Endothelial cell (in vitro differentiated cells): ENCODE data around the gene DNAJC15. TPM values are rescaled to one million over a fixed set of nuclear protein-coding genes. Genes with fewer than 3 reads are reported as not detected.
"Not testable (repeated sequence)": the region's sequence is repeated elsewhere in the genome, so short reads cannot be mapped to it uniquely, and the experiment has no call there.

Source experiments
- DNase-seq: peaks from one replicate; pipeline ENCODE4 v3.0.0; 2021; ENCODE audit warnings: low spot score
- H3K27ac Mint-ChIP-seq: one replicate; pipeline ENCODE4 v1.8.0; 2021; ENCODE audit warnings: mixed read lengths, inconsistent platforms; ENCODE audit not compliant: unreplicated experiment
- H3K27me3 Mint-ChIP-seq: one replicate; pipeline ENCODE4 v1.8.0; 2021; ENCODE audit warnings: mild to moderate bottlenecking, moderate library complexity, mixed read lengths, inconsistent platforms; ENCODE audit not compliant: unreplicated experiment
- H3K36me3 Mint-ChIP-seq: one replicate; pipeline ENCODE4 v1.8.0; 2021; ENCODE audit warnings: mild to moderate bottlenecking, low read depth, mixed read lengths, inconsistent platforms; ENCODE audit not compliant: unreplicated experiment
- H3K4me1 Mint-ChIP-seq: one replicate; pipeline ENCODE4 v1.8.0; 2021; ENCODE audit warnings: mild to moderate bottlenecking, mixed read lengths, inconsistent platforms; ENCODE audit not compliant: unreplicated experiment
- H3K4me3 Mint-ChIP-seq: one replicate; pipeline ENCODE4 v1.8.0; 2021; ENCODE audit warnings: mild to moderate bottlenecking, mixed read lengths, inconsistent platforms; ENCODE audit not compliant: unreplicated experiment
- H3K9me3 Mint-ChIP-seq: one replicate; pipeline ENCODE4 v1.8.0; 2021; ENCODE audit warnings: mixed read lengths, inconsistent platforms; ENCODE audit not compliant: unreplicated experiment
- total RNA-seq: library from RNA; stranded (reverse); fragmentation: NEBNext Ultra II Directional; extraction: Animal tissue kit (Norgen Biotek cat#: 25700); gene quantifications from one replicate; pipeline ENCODE4 v1.2.1, GENCODE V29; 2021; ENCODE audit not compliant: unreplicated experiment
- TF ChIP-seq, protein P1 (sequence below): fragments of 200-600 bp; sonication (generic); IDR thresholded peaks from one replicate; pipeline ENCODE4 v1.5.0; 2021; ENCODE audit warnings: antibody characterized with exemption; ENCODE audit not compliant: unreplicated experiment

The DNAJC15 gene
- total RNA-seq, 1 donor from 2014 or later, result 13.9 TPM

- Mint-ChIP-seq H3K36me3 (peaks cover 14% of the 10 kb centered on the region), H3K4me1 (peaks cover 39% of the 10 kb centered on the region), H3K27ac (peak overlapping the region; percentile 93), H3K27me3 (peaks cover 9% of the 10 kb centered on the region), H3K9me3 (no peaks in the 10 kb centered on the region), H3K4me3 (peak overlapping the region; percentile 23)
- DNase-seq, result peak; percentile 24
- TF ChIP-seq, protein P1, sequence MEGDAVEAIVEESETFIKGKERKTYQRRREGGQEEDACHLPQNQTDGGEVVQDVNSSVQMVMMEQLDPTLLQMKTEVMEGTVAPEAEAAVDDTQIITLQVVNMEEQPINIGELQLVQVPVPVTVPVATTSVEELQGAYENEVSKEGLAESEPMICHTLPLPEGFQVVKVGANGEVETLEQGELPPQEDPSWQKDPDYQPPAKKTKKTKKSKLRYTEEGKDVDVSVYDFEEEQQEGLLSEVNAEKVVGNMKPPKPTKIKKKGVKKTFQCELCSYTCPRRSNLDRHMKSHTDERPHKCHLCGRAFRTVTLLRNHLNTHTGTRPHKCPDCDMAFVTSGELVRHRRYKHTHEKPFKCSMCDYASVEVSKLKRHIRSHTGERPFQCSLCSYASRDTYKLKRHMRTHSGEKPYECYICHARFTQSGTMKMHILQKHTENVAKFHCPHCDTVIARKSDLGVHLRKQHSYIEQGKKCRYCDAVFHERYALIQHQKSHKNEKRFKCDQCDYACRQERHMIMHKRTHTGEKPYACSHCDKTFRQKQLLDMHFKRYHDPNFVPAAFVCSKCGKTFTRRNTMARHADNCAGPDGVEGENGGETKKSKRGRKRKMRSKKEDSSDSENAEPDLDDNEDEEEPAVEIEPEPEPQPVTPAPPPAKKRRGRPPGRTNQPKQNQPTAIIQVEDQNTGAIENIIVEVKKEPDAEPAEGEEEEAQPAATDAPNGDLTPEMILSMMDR, result no peak
Observed at GRCh38 chr13:43057653-43058317, 34.4 kb downstream of the DNAJC15 start.

DNA sequence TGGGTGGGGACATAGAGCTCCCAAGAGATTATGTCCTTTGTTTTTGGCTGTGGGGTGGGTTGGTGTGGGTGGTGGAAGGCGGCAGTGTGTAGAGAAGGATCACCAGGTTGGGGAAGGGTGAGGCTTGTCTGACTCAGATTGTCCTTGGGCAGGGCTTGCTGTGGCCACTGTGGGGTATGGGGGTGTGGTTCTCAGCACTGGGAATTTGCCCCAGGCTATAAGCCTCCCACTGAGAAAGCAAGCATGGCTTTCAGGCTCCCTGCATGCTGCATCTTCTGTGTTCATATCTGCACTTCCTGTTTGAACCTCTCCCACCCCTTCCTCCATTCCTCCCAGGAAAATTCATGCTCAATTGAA is 34.9 kb downstream of the DNAJC15 start:
- Mint-ChIP-seq H3K27ac (peak overlapping the region; percentile 93), H3K36me3 (peaks cover 12% of the 10 kb centered on the region), H3K27me3 (peaks cover 9% of the 10 kb centered on the region), H3K4me3 (no peak overlapping the region), H3K4me1 (peaks cover 39% of the 10 kb centered on the region), H3K9me3 (no peaks in the 10 kb centered on the region)
- TF ChIP-seq, protein P1, result no peak
- no peak for DNase-seq

- Mint-ChIP-seq H3K27ac (peak overlapping the region; percentile 93), H3K4me3 (no peak overlapping the region)
Observed at GRCh38 chr13:43058831-43059230, 35.4 kb downstream of the DNAJC15 start.

GRCh38 chr13:43059779-43060178 is 36.4 kb downstream of the DNAJC15 start:
- peak overlapping the region; percentile 69 for H3K4me3 Mint-ChIP-seq
- peak overlapping the region; percentile 5 for H3K27ac Mint-ChIP-seq
- H3K9me3 Mint-ChIP-seq, result not testable (repeated sequence)

More at GRCh38 chr13:43058831-43059230, 35.4 kb downstream of the DNAJC15 start:
- H3K36me3 Mint-ChIP-seq, result peaks cover 10% of the 10 kb centered on the region
- H3K27me3 Mint-ChIP-seq, result peaks cover 9% of the 10 kb centered on the region
- peaks cover 39% of the 10 kb centered on the region for H3K4me1 Mint-ChIP-seq
- TF ChIP-seq, protein P1, result no peak
- DNase-seq, result no peak
- H3K9me3 Mint-ChIP-seq, result no peaks in the 10 kb centered on the region

DNA sequence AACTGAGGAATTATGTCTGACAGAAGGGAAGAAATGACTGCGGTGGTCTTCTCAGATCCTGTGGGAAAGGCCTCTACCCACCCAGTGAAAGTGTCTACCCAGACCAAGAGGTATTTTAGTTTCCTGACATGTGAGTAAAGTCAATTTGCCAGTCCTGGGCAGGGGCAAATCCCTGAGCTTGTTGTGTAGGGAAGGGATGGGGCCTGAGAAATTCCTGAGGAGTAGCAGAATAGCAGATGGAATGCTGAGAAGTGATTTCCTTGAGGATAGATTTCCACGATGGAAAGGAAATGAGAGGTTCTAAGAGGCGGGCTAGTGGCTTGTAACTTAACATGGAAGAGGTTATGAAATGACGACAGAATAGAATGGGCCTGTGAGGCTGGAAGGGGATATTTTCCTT is 37.4 kb downstream of the DNAJC15 start:
- H3K4me1 Mint-ChIP-seq, result peaks cover 39% of the 10 kb centered on the region

More at GRCh38 chr13:43059779-43060178, 36.4 kb downstream of the DNAJC15 start:
- Mint-ChIP-seq H3K4me1 (peaks cover 39% of the 10 kb centered on the region), H3K36me3 (peaks cover 10% of the 10 kb centered on the region)
- H3K27me3 Mint-ChIP-seq, DNase-seq: not testable (repeated sequence)

DNA sequence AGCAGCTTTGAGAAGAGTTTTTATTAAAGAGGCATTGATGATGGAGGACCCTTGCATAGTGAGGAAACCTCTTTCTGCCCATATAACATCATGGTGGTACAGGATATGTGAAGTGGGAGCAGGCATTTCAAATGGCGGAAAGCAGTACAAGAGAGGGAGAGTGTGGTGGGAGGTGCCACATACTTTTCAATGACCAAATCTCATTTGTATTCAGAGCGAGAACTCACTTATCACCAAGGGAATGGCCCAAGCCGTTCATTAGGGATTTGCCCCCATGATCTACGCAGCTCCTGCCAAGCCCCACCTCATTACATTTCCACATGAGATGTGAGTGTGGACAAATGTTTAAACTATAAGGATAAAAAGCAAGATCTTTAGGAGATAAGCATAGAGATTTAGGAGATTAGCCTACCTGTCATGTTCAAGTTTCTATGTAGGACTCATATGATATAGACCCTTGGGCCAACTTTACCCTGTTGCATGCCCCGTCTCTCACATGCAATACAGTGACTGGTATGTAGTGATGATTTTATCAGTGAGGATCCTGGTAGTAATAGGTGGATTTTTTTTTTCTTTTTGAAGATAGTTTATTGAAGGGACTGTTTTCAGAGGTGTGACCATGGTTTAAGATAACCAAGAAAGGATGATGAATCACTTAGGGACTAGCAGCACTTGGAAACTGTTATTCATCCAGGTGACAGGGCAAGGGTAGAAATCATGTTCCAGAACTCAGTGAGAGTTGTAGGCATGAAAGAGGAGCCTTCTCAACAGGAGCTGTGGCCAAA is 38.3 kb downstream of the DNAJC15 start:
- TF ChIP-seq, protein P1, result no peak
- peaks cover 9% of the 10 kb centered on the region for H3K27me3 Mint-ChIP-seq
- H3K9me3 Mint-ChIP-seq, result no peaks in the 10 kb centered on the region
- no peak overlapping the region for H3K4me3 Mint-ChIP-seq
- no peak for DNase-seq
- H3K4me1 Mint-ChIP-seq, result peaks cover 36% of the 10 kb centered on the region
- peaks cover 10% of the 10 kb centered on the region for H3K36me3 Mint-ChIP-seq
- H3K27ac Mint-ChIP-seq, result no peak overlapping the region

More for the DNA sequence above, 37.4 kb downstream of the DNAJC15 start:
- DNase-seq, H3K9me3 Mint-ChIP-seq, H3K27me3 Mint-ChIP-seq, H3K4me3 Mint-ChIP-seq: not testable (repeated sequence)
- Mint-ChIP-seq H3K27ac (peak overlapping the region; percentile 69), H3K36me3 (peaks cover 10% of the 10 kb centered on the region)
